ENCODE data around the gene DENND1A. TPM values are rescaled to one million over a fixed set of nuclear protein-coding genes. Genes with fewer than 3 reads are reported as not detected.

Gene DENND1A
- total RNA-seq, 4 donors from 2014 or later = 20.9 to 33.6 (median 23.7) TPM

DNA sequence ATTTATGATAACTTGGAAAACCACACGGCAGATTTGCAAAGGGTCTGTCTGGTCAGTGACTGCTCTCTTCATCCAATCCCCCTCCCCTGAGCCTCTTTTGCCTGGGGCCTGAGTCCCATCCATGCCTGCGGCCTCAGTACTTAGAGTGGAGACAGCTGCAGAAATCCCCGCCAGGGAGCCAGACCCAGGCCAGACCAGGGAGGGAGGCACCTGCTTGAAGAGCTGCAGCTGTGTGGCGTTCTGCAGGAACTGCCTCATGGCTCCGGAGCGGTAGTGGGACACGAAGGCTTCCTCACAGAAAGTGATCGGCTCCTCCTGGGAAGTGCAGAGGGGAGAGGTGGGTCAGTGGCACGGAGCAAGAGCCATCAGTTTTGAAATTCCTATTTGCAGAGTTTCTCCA lies 472.3 kb downstream of the DENND1A start:
- Histone ChIP-seq H3K27me3 (no peaks in the 10 kb centered on the region), H3K27ac (no peak overlapping the region), H3K36me3 (peaks cover 0 to 25% of the 10 kb centered on the region in 2 donors), H3K4me1 (no peaks in the 10 kb centered on the region), H3K9me3 (no peaks in the 10 kb centered on the region), H3K4me3 (no peak overlapping the region)
- WGBS, 2 donors (ENCODE audit: low coverage in 1 of 2) = 73% methylated on average over 9 of the region's 9 CpGs; no CpG with 5 or more reads in 1 of the 2 donors
- ATAC-seq = no peak
- TF ChIP-seq POLR2A (IDR thresholded peaks at IDR 0.05) (no peak), EP300 (IDR thresholded peaks at IDR 0.05) (no peak), POLR2AphosphoS5 (IDR thresholded peaks at IDR 0.05) (no peak), CTCF (IDR thresholded peaks at IDR 0.05) (no peak)

DNA sequence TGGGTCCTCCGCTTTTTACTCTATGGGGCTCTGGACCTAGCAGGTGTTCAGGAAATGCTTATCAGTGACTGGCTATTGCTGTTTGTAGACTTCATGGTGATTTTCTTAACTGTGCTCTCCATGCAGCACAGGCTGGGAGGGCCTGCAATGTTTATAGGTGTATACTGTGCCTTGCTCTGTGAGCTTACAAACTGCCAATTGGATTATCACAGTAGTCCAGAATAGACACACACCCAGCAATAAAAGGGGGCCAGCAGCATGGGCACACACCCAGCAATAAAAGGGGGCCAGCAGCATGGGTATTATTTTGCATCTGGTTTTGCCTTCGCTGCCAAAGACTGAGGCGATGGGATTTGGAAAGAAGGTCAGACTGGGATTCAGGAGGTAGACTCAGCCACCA lies 473.9 kb downstream of the DENND1A start:
- Histone ChIP-seq H3K9me3 (no peaks in the 10 kb centered on the region), H3K27ac (no peak overlapping the region), H3K4me1 (peaks cover 0 to 7% (median 0%) of the 10 kb centered on the region in 3 donors), H3K4me3 (no peak overlapping the region), H3K27me3 (no peaks in the 10 kb centered on the region), H3K36me3 (peaks cover 0 to 37% of the 10 kb centered on the region in 2 donors)
- ATAC-seq = no peak
- TF ChIP-seq EP300 (IDR thresholded peaks at IDR 0.05) (no peak), POLR2AphosphoS5 (IDR thresholded peaks at IDR 0.05) (no peak), POLR2A (IDR thresholded peaks at IDR 0.05) (no peak), CTCF (IDR thresholded peaks at IDR 0.05) (no peak)
- 60 to 96% methylated on average over 2 to 3 of the region's 3 CpGs for WGBS, 2 donors (ENCODE audit: low coverage in 1 of 2)

- 93 to 94% methylated on average over 6 to 7 of the region's 13 CpGs for WGBS, 2 donors (ENCODE audit: low coverage in 1 of 2)
- Histone ChIP-seq H3K27me3 (no peaks in the 10 kb centered on the region), H3K27ac (no peak overlapping the region), H3K36me3 (peaks cover 0 to 39% of the 10 kb centered on the region in 2 donors), H3K4me3 (no peak overlapping the region), H3K4me1 (peaks cover 0 to 14% (median 0%) of the 10 kb centered on the region in 3 donors), H3K9me3 (no peaks in the 10 kb centered on the region)
- no peak for ATAC-seq
- no peak for TF ChIP-seq POLR2AphosphoS5 (IDR thresholded peaks at IDR 0.05)
Observed at GRCh38 chr9:123455187-123455586, 474.7 kb downstream of the DENND1A start.

DNA sequence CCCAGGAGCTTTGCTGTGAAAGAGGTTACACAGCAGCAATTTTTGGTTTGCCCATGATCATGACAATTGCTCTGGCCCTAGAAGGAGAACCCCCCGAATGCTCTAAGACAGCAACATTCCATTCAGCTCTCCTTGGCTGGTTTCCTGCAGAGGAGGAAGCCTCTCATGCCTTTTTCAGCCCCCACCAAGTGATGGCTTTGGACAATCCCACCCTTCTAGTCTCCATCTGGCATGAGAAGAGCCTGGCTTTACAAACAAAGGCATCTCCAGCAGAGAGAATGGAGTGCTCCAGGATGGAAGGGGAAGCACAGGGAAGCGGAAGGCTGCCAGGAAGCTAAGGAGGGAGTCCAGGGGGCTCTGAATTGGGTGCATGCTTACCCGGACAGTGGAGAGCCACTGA lies 475.6 kb downstream of the DENND1A start:
- no peaks in the 10 kb centered on the region for H3K9me3 ChIP-seq
- H3K36me3 ChIP-seq = peaks cover 0 to 42% of the 10 kb centered on the region in 2 donors
- H3K4me3 ChIP-seq = no peak overlapping the region
- H3K27ac ChIP-seq = no peak overlapping the region
- 80% methylated on average over 3 of the region's 3 CpGs; no CpG with 5 or more reads in 1 of the 2 donors for WGBS, 2 donors (ENCODE audit: low coverage in 1 of 2)
- H3K4me1 ChIP-seq = peaks cover 0 to 14% (median 0%) of the 10 kb centered on the region in 3 donors
- H3K27me3 ChIP-seq = no peaks in the 10 kb centered on the region
- ATAC-seq = no peak
- TF ChIP-seq EP300 (IDR thresholded peaks at IDR 0.05) (no peak), CTCF (IDR thresholded peaks at IDR 0.05) (no peak), POLR2A (IDR thresholded peaks at IDR 0.05) (no peak), POLR2AphosphoS5 (IDR thresholded peaks at IDR 0.05) (no peak)

- Histone ChIP-seq H3K27ac (no peak overlapping the region), H3K4me3 (no peak overlapping the region), H3K27me3 (no peaks in the 10 kb centered on the region), H3K9me3 (no peaks in the 10 kb centered on the region), H3K4me1 (peaks cover 0 to 14% (median 0%) of the 10 kb centered on the region in 3 donors), H3K36me3 (peaks cover 0 to 42% of the 10 kb centered on the region in 2 donors)
- TF ChIP-seq POLR2AphosphoS5 (IDR thresholded peaks at IDR 0.05) (no peak), EP300 (IDR thresholded peaks at IDR 0.05) (no peak), CTCF (IDR thresholded peaks at IDR 0.05) (no peak), POLR2A (IDR thresholded peaks at IDR 0.05) (no peak)
- no peak for ATAC-seq
- WGBS, 2 donors (ENCODE audit: low coverage in 1 of 2) = 90% methylated on average over 2 of the region's 7 CpGs; no CpG with 5 or more reads in 1 of the 2 donors
Observed at GRCh38 chr9:123453831-123454321, 476.1 kb downstream of the DENND1A start.
